Measurements from ENCODE around the gene SUFU.

DNA sequence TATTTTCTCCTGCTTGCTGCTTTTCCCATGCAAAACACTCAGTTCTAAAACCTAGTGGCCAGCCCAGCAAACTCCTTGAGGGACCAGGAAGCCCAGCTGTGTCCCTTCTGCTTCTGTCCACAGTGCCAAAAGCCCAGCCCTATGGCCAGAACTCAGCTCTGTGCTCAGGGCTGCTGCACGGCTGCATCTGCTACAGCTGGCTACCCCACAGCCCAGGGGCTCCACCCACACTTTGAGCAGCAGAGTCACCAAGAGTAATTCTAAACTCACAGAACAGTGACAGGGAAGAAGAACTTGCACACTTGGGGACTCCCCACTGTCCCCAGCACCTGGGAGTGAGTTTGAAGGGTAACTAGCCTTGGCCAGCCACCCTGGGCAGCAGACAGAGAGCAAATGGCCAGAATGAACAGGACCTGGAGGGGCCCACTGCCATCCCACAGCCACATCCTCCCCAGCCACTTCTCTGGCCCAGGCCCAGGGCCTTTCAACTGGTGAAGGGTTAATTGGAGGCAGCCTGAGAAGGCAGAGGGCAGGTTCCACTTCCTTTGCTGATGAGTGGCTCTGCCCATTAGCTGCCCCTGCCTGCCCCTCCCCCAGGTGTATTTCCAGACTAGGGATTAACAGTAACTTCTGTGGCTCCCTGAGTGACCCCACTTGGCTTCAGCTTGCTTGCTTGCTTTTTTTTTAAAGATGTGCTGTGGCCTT lies 112.4 kb downstream of the SUFU start:
- TF ChIP-seq CTCF (IDR thresholded peaks at IDR 0.05) = no peak
- TF ChIP-seq POLR2A (IDR thresholded peaks at IDR 0.05) = no peak
- peak in 1 of 4 donors; percentile 37 for TF ChIP-seq POLR2AphosphoS5 (IDR thresholded peaks at IDR 0.05)
- no peak for TF ChIP-seq EP300 (IDR thresholded peaks at IDR 0.05)

Measured in sigmoid colon (tissue), 4 donors.